Adipose tissue (tissue), 3 donors: ENCODE measurements around the gene PCSK5. TPM values are rescaled to one million over a fixed set of nuclear protein-coding genes. Genes with fewer than 3 reads are reported as not detected.
"Not testable (repeated sequence)": the region's sequence is repeated elsewhere in the genome, so short reads cannot be mapped to it uniquely, and the experiment has no call there.

ENCODE experiments used
- H3K27ac ChIP-seq: one replicate; pipeline ENCODE4 v1.5.1; 2013; ENCODE audit warnings: low read depth, low read length
- WGBS, 3 donors: extraction: QIAGEN DNeasy Blood & Tissue Kit; methylation state at CpG; one replicate each; pipeline ENCODE4 v1.1.7; 2013; 5-methylcytosine and 5-hydroxymethylcytosine counted together
- polyA plus RNA-seq, 3 donors: library from polyadenylated mRNA; stranded (reverse); fragments of 200-250 nt; gene quantifications; one replicate each; pipeline ENCODE4 v1.2.3, GENCODE V29; 2013
- donor health status: healthy with polysubstance abuse.
- donor health status: Bipolar disorder and iron deficiency.
- donor health status: healthy.

The PCSK5 gene
- polyA plus RNA-seq: 10 to 100 TPM in 1 of 3 donors, 1 to 10 TPM in 2; 2.1 to 12.5 (median 8.8) TPM

DNA sequence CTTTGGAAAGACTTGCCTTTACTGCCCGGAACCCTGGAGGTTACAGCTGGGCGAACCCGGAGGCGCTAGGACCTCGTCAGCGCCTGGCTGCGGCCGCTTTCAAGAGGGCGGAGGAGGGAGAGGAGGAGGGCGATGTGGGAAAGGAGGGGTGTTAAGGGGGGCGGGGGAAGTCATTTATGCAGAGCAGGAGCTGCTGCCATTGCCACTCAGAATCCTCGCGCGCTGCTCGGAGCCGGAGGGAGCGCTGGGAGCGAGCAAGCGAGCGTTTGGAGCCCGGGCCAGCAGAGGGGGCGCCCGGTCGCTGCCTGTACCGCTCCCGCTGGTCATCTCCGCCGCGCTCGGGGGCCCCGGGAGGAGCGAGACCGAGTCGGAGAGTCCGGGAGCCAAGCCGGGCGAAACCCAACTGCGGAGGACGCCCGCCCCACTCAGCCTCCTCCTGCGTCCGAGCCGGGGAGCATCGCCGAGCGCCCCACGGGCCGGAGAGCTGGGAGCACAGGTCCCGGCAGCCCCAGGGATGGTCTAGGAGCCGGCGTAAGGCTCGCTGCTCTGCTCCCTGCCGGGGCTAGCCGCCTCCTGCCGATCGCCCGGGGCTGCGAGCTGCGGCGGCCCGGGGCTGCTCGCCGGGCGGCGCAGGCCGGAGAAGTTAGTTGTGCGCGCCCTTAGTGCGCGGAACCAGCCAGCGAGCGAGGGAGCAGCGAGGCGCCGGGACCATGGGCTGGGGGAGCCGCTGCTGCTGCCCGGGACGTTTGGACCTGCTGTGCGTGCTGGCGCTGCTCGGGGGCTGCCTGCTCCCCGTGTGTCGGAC lies at the start of gene PCSK5:
PCSK5 (plus strand) TSS at position 202 of the 805 bp plus-strand sequence; CDS start at position 711, 509 bp downstream.
- 0 to 1% (median 0%) methylated on average over 74 to 83 of the region's 83 CpGs for WGBS, 3 donors
- H3K27ac ChIP-seq: no peak within 1 kb of the TSS

DNA sequence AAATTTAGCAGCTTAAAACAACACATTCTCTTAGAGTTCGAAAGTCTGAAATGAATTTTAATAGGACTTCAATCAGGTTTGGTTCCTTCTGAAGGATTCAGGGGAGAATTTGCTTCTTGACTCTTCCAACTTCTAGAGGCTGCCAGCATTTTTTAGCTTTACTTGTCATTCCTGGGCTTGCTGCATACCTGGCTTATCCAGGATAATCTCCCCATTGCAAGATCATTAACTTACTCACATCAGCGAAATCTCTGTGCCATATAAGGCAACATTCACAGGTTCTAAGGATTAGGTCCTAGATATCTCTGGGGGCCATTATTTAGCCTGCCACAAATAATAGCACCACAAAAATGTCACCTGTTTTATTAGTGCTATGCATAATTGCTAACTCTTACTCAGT lies 46.2 kb upstream of the PCSK5 start:
- H3K27ac ChIP-seq: no peak overlapping the region
- 63 to 85% (median 84%) methylated on average over 2 of the region's 2 CpGs for WGBS, 3 donors

DNA sequence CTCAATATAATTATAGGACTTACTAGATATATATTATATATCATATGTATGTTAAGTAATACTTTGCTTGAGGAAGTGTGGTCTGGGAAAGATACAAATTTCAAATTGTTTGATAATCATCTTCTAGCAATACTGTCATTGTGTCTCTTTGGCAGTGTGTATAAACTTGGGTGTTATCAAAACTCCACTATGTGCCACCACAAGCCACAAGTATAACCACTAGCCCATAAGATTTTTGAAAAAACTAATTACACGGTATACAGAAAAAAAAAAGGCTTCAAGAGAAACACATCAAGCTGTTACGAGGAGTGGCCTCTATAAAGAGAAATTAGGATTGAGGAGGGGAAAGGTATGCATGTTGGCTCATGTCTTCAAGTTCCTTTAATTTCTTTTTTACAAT lies 44.7 kb upstream of the PCSK5 start:
- 61 to 85% (median 62%) methylated on average over 2 of the region's 2 CpGs for WGBS, 3 donors
- H3K27ac ChIP-seq: no peak overlapping the region

DNA sequence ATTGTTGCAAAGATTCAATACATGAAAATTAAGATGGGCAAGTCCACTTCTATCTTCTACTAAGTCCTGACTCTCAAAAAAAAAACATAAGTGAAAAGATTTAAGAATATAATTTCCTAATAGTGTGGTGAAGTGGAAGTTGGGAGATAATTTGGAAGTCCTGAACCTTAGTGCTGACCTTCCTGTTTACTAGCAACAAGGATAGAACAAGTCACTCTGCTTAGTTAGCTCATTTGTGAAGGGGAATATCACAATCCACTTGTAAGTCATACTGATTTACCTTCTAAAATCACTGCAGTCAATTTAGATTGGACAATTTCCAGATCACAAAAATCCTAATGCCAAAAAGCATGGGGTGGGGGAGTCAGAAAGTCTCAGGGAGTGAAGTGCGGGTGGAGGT lies 43.4 kb upstream of the PCSK5 start:
- 95 to 100% (median 97%) methylated on average over 1 of the region's 1 CpG for WGBS, 3 donors

DNA sequence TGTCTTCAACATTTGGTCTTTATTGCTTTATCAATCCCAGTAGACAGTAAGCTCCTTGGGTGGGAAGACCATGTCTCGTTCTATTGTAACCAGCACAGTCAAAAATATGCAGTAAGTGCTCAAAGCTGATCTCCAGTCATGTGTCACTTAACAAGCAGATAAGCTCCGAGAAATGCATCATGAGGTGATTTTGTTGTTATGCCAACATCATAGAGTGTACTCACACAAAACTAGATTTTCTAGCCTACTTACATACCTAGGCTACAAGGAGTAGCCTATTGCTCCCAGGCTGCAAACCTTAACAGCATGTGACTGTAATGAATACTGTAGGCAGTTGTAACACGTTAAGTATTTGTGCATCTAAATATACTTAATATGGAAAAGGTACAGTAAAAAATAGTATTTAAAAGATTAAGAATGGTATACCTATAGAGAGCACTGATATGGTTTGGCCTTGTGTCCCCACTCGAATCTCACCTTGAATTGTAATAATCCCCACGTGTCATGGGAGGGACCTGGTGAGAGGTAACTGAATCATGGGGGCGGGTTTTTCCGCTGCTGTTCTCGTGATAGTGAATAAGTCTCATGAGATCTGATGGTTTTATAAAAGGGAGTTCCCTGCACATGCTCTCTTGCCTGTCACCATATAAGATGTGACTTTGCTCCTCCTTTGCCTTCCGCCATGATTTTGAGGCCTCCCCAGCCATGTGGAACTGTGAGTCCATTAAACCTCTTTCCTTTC lies 39.8 kb upstream of the PCSK5 start:
- 88 to 96% (median 93%) methylated on average over 9 of the region's 9 CpGs for WGBS, 3 donors
- H3K27ac ChIP-seq: no peak overlapping the region

More for the DNA sequence above, 43.4 kb upstream of the PCSK5 start:
- H3K27ac ChIP-seq: no peak overlapping the region

DNA sequence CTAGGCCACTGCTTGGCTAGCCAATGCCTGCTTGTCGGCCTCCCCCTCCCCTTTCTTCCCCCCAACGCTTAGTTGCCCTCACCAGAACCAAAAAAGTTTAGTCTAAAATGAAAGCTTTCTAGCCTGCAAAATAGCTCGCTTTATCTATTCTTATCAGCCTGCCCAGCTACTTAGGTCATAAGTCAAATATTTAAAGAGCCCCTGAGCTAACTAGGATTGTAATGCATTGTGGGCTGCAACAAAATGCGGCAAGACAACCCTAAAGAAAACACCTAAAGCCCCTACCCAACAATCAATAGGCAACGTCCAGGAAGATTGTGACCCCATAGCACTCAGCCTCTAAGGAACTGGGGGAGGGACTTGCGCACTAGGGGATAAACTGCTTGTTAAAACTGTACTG lies 38.6 kb upstream of the PCSK5 start:
- 38 to 75% (median 74%) methylated on average over 6 of the region's 6 CpGs for WGBS, 3 donors

DNA sequence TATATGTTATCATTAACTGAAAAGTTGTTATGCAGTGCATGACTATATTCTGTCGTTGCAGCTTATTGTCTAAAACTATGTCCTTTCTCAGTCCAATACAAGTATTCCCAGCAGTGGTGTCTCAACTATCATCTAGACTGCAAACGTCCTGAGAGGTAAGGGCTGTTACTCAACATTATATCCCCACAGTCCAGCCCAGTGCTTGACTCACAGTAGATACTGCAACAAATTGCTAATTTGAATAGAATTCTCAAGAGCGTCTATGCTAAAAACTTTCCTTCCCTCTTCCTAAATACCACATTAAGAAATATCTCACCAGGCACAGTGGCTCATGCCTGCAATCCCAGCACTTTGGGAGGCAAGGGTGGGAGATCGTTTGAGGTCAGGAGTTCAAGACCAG lies 37.7 kb upstream of the PCSK5 start:
- H3K27ac ChIP-seq: no peak overlapping the region
- 76 to 83% (median 77%) methylated on average over 4 of the region's 4 CpGs for WGBS, 3 donors

More for the DNA sequence above, 38.6 kb upstream of the PCSK5 start:
- no peak overlapping the region for H3K27ac ChIP-seq

DNA sequence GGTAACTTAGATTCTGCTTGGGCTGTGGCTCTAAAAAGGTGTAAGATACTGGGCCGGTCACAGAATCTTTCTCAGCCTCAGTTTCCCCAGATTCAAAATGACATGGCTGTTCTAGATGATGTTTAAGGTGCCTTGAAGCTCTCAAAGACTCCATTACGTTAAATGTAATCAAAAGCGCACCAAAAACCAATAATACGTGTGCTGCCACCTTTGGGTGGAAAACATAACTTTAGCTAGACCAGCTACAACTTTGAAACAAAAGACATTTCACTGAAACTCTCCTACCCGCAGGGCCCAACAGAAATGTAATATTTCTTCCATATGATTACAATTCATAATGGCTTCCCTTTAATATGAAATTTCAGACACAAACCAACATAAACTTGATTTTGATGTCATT lies 35.0 kb upstream of the PCSK5 start:
- WGBS, 3 donors: 27 to 44% (median 43%) methylated on average over 5 of the region's 5 CpGs
- no peak overlapping the region for H3K27ac ChIP-seq

DNA sequence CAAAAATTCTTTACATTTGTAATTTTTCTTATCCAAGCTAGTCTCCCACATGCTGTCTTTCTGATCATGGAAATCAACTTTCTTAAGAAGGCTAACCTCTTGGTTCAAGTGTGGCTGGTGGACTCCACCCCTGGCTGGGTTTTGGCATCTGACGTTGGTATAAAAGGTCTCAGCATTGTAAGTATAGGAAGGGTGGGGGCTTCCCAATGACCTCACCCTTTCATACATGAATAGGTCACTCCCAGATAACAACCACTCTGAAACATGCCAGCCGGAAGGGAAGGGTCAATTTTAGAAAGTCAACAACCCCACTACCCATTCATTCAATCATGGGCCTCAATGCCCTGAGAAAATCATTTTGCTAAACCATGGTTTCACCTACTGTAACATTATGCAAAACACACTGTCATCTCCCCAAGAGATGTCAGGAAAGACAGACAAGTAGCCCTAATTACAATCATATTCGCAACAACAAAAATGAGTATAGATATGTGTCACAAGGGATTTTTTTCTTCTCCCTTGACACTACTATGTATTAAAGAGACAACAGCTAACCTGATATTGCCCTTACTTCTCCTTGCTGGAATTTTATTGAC lies 31.9 kb upstream of the PCSK5 start:
- H3K27ac ChIP-seq: no peak overlapping the region
- WGBS, 3 donors: 67 to 78% (median 70%) methylated on average over 3 of the region's 3 CpGs

DNA sequence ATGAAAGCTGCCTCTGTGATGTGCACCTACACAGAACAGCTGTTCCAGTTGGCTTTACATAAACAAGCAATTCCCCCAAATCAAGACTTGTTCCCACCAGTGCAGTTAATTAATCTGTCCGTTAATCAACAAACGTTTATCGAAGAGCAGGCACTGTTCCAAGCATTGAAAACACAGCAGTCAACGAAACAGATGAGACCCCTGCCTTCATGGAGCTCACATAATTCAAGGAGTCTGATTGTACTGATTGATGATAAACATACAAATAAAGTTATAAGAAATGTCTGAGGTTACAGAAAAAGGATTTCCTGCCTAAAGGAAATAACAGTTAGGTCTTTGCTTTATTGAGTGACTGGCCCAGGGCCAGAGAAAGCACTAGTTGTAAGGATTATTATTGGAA lies 26.2 kb upstream of the PCSK5 start:
- H3K27ac ChIP-seq: no peak overlapping the region
- WGBS, 3 donors: 25 to 52% (median 49%) methylated on average over 4 of the region's 4 CpGs

DNA sequence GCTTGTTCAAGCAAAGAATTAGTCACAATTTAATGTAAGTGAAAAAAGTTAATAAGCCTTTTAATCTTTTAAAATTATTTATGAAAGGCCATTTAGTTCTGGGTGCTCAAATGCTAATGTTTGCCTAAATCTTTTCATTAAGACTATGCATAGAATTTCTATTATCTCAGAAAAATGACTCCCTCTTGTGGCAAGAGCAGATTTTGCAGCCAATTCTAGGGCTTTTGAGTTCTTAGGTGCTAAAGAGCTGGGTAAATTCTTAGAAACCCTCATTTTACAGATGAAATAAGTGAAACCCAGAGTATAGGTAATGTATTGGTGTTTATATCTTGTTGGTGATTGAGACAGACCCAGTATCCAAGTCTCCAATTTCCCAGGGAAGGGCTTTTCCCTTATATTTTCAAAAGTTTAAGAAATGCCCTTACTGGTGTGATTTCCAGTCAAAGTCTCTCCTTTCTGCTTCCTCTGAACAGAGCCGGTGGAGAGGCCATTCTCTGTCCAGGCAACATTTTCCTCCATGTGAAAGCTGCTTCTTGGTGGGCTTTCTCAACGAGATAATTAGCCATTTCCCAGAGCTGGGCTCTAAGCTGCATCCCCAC lies 24.1 kb upstream of the PCSK5 start:
- H3K27ac ChIP-seq: no peak overlapping the region
- 34 to 58% (median 39%) methylated on average over 2 of the region's 2 CpGs for WGBS, 3 donors

DNA sequence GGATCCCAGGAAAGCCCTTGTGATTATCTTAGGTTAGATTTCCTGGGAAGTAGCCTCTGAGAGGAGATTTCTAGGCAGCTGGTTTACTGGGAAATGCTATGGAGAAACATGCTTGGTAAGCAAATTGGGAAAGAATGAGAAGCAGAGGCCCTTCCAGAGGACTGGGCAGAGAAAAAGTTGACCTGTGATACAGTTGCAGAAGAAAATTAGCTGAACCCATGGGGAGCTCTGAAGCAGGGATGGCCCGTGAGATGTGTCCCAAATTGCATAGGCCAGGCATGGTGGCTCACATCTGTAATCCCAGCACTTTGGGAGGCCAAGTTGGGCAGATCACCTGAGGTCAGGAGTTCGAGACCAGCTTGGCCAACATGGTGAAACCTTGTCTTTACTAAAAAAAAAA lies 21.9 kb upstream of the PCSK5 start:
- not testable (repeated sequence) for H3K27ac ChIP-seq
- 63 to 93% (median 65%) methylated on average over 2 of the region's 2 CpGs for WGBS, 3 donors

DNA sequence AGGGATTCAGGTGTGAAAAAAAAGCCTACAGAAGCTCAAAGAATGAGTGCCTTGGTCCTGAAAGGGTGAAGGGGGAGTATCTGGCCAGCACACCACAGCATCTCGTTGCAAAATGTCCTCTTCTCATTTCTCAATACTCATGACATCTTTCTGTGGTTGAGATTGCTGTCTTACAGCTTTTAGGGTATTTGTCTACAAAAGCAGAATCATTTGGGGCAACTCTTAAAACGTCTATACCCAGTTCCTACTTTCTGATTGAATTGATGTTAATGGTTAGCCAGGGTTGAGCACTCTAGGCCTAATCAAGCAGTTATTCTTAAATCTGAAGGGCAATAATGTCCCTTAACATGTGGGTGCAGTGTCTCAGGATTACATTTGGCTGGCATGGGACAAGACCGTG lies 21.2 kb upstream of the PCSK5 start:
- WGBS, 3 donors: 42 to 54% (median 48%) methylated on average over 3 of the region's 3 CpGs

DNA sequence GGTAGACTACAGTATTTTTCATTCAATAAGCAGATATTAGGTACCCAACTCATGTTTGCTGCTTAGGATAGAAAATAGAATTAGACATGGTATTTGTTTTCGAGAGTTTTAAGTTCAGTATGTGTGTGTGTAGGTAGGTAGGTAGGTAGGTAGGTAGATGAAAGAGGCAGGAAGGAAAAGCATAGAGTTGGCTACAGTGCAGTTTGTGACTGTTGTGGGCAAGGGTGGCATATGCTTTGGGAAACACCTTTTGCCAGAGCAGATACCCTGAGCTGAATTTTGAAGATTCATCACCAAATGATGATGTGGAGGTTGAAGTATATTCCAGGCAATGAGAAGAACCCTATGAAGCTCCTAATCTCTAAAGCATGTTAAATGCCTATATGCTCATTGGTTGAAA lies 20.0 kb upstream of the PCSK5 start:
- 83 to 95% (median 91%) methylated on average over 1 of the region's 1 CpG for WGBS, 3 donors
- H3K27ac ChIP-seq: no peak overlapping the region

More for the DNA sequence above, 21.2 kb upstream of the PCSK5 start:
- H3K27ac ChIP-seq: no peak overlapping the region

DNA sequence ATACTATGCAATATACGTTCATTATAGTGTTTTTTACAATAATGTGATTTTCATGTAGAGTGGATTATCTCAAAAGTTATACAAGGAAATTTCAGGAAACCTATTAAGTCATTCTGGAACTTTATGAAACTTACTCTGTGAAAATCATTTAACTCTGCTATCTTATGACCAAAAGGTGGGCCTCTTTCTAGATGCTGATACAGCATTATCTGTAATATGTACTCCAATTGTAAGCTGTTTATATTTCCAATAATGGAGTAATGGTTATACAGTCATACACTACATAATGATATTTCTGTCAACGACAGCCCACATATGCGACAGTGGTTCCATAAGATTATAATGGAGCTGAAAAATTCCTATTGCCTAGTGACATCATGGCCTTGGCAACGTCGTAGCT lies 18.8 kb upstream of the PCSK5 start:
- WGBS, 3 donors: 89 to 92% (median 90%) methylated on average over 5 of the region's 5 CpGs
- H3K27ac ChIP-seq: no peak overlapping the region

DNA sequence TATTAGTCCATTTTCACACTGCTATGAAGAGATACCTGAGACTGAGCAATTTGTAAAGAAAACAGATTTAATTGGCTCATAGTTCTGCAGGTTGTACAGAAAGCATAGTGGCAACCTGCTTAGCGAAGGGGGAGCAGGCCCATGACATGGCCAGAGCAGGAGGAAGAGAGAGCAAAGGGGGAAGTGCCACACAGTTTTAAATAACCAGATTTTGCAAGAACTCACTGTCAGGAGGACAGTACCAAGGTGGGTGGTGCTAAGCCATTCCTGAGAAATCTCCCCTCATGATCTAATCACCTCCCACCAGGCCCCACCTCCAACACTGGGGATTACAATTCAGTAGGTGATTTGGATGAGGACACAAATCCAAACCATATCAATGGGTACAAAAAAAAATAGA lies 16.8 kb upstream of the PCSK5 start:
- H3K27ac ChIP-seq: no peak overlapping the region
- WGBS, 3 donors: 62 to 100% (median 89%) methylated on average over 1 of the region's 1 CpG

DNA sequence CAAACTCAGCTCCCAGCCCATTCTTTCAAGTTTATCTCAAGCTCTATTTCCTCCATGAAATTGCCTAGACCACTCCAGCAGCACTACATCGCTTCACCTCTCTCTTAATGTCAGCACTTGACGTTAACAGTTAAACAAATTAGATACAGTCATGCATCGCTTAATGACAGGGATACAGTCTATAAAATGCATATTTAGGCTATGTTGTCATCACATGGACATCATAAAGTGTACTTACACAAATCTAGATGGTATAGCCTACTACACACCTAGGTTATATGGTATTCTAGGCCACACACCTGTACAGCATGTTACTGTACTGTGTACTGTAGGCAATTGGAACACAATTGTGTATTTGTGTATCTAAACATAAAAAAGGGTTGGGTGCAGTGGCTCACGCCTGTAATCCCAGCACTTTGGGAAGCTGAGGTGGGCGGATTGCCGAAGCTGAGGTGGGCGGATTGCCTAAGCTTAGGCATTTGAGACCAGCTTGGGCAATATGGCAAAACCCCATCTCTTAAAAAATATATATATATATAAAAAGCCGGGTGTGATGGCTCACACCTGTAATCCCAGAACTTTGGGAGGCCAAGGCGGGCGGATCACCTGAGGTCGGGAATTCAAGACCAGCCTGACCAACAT lies 13.4 kb upstream of the PCSK5 start:
- WGBS, 3 donors: 96 to 99% (median 96%) methylated on average over 11 of the region's 11 CpGs
- no peak overlapping the region for H3K27ac ChIP-seq

DNA sequence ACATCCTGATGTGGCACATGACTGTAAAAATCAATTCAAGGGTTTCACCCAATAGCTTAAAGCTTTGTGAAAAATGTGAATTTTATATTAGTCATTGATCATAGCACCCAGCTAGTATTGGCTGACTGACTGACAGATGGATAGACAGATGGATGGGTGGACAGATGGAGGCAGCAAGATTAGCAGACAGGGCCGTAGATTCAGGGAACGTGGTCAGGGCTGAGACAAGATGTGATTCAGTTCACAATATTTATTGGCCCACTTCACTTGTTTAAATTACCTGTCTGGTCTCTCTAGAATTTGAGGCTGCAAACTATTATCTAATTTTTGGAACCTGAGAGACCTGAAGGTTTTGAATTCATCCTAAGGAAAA lies 12.0 kb upstream of the PCSK5 start:
- WGBS, 3 donors: 90 to 94% (median 91%) methylated on average over 2 of the region's 2 CpGs
- no peak overlapping the region for H3K27ac ChIP-seq
